Limb (tissue), 2 donors: Measurements from ENCODE around the gene SLC2A5.

ENCODE experiments used
- DNase-seq, 2 donors: peaks; one replicate each; pipeline ENCODE4 v3.0.0-alpha.2; 2016; ENCODE audit errors: extremely low spot score in 2 of 2

The SLC2A5 gene

DNA sequence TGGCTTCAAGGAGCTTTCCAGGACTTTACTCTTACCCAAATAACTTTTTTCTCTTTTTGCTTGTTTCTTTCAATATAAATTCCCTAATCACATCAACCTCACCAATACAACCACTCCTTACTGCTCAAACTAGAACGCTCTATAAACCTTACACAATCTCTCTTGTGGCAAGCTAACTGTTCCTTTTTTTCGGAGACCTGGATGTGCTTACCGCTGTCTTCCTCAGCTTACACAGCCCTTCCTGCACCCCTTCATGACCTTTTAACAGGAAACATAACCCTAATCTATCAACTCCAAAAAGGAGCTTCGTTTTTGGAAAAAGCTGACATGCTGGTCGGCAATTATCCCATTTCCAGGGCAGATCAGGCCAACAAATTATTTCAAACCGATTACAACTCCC is 24.1 kb upstream of the SLC2A5 start:
- no peak for DNase-seq

DNA sequence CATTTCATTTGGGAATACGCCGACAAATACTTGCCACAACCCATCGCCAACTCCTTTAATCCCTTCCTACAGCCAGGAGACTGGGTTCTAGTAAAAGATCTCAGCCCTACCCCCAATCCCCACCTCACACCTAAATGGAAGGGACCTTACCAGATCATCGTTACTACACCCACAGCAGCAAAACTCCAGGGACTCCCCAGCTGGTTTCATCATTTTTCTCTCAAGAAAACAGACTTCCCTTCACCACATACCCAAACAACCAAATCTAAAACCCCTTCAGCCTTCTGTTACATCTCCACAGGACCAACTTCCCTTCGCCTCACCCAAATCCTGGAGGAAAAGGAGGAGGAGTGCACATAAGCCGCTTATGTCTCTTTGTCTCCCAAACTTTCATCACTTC is 23.7 kb upstream of the SLC2A5 start:
- no peak for DNase-seq

DNA sequence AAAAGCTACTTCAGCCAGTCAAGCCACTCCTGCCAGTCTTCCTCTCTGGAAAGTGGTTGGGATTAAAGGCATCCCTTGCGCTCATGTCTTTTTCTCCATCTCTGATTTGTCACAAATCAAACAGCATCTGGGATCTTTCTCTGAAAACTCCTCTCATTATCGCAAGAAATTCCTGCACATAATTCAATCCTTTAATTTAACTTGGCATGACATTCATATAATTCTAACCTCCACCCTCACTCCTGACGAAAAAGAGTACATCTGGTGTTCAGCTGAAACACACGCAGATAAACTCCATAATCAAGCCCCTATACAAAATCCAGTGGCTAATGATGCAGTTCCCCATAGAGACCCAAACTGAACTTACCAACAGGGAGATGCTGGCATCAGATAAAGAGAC is 19.4 kb upstream of the SLC2A5 start:
- DNase-seq: no peak

DNA sequence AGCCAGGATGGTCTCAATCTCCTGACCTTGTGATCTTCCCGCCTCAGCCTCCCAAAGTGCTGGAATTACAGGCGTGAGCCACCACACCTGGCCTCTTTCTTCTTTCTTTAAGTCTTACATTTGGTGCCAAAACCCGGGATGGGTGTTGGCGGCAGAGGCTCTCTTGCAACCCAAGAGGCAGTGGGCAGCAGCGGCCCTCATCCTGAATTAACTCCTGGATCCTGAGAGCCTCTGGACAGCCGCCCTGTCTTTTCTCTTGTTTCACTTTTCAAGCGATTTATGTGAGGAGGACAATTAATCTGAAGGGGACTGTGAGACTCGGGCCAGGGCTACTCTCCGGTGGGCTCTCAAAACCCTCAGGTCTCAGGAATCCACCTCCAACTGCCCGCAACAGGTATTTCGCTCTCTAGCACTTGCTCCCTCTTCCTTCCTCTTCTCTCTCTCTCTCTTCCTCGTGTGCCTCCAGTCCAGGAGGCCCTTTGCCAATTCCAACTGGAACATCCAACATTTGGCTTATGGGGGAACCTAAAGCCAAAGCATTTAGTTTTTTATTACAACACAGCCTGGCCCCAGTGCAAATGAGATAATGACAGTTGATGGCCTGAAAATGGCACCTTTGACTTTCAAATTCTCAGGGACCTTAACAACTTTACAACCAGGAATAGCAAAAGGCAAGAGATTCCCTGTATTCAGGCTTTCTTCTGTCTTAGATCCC is 18.1 kb upstream of the SLC2A5 start:
- no peak for DNase-seq

DNA sequence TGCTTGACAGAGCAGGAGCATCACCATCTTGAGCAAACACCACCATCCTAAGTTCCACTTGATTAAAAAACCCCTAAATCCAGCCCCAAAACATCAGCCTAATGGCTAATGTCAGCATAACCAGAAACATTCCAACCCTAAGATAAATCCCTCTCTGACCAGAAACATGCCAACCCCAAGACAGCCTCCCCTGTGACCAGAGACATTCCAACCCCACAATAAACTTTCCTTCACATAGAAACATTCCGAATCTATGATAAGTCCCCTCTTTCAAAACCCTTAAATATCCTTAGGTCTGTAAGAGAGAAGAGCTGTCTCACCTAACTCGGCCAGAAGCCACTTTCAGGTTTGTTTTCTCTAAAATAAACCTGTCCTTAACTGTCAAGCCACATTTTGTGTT is 17.4 kb upstream of the SLC2A5 start:
- DNase-seq: no peak

DNA sequence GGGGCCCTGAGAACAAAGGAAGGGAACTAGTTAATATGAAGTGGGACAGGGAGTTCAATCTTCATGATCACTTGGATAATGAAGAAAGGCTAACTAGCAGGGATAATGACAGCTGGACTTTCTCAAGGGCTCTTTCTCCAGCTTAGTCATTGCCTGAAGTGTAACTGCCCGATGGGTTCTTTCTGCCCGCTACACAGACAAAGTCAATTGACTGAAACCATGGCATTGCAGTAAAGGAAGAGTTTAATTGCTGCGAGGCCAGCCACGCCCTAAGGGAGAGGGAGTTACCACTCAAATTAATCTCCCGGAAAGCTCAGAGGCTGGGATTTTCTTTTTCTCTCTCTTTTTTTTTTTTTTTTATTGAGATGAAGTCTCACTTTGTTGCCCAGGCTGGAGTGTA is 16.6 kb upstream of the SLC2A5 start:
- no peak for DNase-seq

DNA sequence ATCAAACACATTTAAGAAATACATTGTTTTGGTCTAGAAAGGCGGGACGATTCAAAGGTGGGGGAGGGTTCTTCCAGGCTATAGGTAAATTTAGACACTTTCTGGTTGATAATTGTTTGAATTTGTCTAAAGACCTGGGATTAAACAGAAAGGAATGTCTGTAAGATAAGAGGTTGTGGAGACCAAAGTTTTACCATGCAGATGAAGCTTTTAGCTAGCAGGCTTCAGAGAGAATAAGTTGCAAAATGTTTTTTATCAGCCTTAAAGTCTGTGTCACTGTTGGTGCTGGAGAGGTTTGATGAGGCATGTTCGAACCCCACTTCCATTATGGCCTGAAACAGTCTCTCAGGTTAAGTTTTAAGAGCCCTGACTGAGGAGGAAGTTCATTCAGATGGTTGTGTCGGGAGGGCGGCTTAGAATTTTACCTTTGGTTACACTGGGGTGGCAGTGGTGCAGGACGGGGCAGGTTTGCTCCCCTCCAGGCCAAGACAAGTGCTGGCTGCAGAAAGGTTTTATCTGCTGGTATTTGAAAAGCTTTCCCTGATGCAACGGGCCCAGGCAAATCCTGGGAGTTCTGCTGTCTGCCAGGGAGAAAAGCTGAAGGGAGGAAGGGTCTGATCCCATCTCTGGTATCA is 16.0 kb upstream of the SLC2A5 start:
- DNase-seq: no peak

DNA sequence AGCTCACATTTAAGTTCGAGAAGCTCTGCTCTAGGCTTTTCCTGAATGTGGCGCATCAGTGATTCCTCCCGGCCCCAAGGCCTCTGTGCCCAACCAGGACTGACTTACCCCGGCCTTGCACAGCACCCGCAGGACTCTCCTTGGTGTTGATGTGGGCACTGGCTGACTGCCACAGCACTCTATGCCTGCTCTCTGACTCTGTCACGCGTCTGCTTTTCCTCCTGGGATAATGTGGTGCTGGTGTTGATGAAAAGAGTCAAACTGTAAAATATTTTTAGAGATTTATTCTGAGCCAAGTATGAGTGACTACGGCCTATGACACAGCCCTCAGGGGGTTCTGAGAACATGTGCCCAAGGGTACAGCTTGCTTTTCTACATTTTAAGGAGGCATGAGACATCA is 15.5 kb upstream of the SLC2A5 start:
- DNase-seq: no peak

DNA sequence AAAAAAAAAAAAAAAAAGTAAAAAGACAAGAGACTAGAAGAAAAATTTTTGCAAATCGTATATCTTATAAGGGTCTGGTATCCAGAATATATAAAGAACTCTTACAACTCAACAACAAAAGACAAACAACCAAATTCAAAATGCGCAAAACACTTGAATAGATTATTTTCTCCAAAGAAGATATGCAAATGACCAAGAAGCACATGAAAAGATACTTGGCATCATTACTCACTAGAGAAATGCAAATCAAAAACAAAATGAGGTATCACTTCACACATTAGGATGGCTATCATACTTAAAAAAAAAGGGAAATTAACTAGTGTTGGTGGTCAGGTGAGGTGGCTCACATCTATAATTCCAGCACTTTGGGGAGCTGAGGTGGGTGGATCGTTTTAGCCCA is 12.0 kb upstream of the SLC2A5 start:
- no peak for DNase-seq

DNA sequence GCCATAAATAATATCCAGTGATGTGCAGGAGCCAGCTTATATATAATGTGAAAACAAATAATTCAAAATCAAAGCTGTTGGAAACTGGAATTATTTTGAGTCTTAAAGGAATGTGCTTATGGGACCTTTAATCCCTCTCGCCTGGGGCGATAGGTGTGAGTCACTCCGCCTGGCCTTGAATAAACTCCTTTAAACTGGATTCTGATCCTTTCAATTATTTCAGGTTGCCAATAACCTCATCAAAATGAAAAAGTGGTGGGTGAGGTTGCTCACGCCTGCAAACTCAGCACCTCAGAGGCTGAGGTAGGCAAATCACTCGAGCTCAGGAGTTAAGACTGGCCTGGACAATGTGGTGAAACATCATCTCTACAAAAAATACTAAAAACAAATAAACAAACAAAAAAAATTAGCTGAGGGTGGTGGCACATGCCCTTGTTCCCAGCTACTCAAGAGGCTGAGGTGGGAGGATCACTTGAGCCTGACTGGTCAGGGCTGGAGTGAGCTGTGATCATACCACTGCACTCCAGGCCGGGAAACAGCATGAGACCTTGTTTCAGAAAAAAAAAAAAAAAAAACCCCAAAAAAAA is 11.4 kb upstream of the SLC2A5 start:
- no peak for DNase-seq

DNA sequence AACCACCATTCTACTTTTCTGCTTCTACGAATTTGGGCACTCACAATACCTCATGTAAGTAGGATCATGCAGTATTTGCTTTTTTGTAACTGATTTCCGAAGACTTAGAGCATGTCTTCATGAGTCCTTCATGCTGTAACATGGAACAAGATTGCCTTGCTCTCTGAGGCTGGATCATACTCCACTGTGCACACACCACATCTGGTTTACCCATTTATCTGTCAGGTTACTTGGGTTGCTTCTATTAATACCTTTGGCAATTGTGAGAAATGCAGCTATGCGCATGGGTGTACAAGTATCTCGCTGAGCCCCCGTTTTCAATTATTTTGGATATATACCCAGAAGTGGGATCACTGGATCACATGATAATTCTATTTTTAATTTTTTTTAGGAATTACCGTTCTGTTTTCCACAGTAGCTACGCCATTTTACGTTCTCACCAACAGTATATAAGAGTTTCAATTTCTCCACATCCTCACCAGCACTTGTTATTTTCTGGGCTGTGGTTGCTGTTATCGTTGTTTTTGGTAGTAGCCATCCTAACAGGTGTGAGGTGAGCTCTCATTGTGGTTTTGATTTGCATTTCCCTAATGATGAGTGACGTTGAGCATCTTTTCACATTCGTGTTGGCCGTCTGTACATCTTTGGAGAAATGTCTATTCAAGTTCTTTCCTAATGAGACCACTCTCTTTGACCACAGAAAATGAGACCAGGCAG is 10.7 kb upstream of the SLC2A5 start:
- DNase-seq: no peak

DNA sequence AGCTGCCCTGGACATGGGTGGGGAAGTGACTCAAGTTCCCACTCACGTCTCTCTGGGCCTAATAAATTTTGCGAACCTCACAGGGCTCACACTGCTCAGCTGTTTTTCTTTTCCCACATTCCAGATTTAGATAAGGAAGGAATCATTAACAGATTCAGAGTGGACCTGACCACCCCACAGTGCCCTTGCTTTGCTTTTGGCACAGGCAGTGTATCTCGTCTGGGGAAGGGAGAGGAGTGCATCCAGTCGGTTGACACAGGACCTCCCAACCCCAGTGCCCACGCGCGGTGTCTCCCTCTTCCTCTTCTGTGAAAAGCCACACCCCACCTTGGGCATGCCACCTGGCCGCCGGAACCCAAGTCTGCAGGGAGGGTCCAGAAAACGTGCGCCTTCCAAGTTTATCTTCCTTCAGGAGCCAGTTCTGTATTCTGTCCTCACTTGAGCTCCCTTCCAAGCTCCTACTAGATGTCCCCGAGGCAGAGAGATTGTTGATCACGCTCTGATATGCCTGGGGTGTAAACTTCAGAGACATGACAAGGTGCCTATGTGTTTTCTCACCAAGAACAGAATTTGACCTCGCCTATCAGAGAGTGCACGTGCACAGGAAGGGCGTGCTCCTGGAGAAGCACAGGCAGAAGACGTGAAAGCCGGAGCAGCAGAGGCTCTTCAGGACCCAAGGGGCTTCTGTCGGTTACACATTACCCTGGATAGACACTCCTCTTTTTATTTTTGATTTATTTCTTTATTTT is 9.5 kb upstream of the SLC2A5 start:
- DNase-seq: no peak

DNA sequence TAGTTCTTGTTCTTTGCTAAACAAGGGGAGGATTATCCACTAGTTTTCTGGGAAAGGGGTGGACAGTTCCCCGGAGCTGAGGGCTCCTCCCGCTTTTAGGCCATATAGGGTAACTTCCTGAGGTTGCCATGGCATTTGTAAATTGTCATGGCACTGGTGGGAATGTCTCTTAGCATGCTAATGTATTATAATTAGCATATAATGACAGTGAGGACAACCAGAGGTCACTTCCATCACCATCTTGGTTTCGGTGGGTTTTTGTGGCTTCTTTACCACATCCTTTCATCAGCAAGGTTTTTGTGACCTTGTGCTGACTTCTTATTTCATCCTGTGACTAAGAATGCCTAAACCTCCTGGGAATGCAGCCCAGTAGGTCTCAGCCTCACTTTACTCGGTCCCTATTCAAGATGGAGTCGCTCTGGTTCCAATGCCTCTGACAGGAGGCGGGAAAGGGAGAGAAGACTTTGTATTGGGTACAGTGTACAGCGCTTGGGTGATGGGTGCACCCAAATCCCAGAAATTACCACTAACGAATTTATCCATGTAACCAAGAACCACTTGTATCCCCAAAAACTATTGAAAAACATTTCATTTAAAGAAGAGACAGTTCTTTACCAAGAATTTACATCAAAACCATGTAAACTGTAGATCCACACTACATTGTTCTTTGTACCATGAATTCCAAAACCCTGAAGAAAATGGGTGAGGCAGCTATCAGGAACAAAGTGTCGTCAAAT is 8.7 kb upstream of the SLC2A5 start:
- DNase-seq: no peak

DNA sequence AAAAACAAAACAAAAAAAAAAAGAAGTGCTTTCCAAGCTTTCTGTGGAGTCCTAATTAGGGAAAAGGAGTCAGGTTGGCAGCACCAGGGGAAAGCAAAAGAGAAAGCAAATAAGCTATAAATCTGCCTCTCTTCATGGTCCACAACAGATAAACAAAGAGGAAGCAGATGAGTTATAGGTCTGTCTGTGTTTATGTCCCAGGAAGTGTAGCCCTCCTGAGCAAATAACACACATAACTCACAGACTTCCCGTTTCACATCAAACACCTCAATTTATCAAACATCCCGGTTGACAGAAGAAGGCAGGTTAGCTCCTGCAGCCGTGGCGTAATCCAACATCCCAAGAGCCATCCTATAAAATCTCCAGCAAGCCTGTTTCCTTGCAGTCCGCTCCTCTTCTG is 5.6 kb upstream of the SLC2A5 start:
- no peak for DNase-seq

DNA sequence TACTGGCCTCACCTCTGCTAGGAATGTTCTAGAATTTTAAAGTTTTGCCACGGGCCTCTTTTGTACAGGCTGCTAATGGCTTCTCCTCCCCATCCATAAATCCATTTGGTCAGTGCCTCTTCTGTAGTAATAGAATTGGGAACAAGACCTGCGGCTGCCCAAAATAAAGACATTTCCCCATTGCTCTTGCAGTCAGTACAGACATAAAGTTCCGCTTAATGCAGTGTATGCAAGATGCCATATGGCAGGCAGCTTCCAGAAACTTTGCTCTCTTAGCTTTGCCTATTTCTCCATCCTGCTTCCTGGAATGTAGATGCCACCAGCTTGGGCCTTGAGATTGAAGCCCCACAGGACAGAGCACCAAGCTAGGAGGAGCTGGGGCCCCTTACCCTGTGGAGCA is 3.7 kb upstream of the SLC2A5 start:
- DNase-seq: no peak

DNA sequence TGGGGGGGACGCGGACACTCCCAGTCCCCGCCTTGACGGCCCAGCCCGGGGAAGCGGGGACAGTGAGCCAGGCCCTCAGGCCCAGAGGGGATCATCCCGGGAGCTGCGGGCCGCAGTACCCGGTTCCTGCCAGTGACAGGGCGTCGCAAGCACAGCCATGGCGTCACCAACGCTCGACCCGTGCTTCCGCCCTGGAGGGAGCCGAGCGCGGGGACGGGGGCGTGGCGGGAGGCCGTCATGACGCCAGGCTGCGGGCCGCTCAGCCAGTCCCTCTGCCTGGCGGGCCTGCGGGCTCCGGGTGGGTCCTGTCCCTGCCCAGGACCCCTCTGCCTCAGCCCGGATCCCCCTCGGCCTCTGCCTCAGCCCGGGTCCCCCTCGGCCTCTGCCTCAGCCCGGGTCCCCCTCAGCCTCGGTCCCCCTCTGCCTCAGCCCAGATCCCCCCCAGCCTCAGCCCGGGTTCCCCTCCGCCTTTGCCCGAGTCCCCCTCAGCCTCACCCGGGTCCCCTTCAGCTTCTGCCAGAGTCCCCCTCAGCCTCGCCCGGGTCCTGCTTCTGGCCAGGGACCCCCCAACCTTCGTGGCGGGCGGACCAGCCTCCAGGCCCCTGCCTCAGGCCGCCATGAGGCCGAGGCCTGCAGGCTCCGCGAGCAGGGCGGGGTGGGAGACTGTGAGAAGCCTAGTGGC is 2.3 kb upstream of the SLC2A5 start:
- DNase-seq: no peak

DNA sequence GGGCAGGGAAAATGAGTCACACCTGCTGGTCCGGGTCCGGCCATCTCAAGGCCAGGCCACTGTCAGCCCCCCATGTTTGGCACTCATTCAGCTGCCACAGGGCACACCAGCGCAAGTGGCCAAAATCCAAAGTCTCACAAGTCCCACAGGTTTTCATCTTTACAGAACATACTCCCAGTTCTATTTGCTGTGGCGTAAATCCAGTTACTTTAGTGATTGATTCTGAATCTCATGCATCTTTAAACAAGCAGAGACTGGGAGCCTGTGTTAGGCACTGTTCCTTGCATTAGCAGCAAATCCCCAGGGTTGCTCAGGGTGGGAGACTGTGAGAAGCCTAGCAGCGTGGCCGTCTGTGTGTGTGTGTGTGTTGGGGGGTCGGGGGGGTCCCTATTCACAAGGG is 1.1 kb upstream of the SLC2A5 start:
- no peak for DNase-seq

DNA sequence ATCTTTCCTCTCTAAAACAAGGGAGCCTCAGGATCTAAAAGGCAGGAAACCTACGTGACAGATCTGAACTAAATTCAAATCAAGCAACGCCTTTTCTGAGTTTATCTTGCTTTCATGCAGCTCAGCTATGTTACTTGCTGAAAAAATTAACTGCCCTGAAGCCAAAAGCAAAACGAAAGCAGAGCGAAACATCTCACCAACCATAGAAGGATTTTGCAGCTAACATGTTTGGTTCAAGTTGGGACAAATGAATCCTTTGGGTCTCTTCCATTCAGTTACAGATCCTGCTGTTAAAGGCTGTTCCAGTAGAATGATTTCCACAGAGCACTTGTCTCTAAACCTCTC is 482 bp downstream of the SLC2A5 start:
- DNase-seq: no peak

DNA sequence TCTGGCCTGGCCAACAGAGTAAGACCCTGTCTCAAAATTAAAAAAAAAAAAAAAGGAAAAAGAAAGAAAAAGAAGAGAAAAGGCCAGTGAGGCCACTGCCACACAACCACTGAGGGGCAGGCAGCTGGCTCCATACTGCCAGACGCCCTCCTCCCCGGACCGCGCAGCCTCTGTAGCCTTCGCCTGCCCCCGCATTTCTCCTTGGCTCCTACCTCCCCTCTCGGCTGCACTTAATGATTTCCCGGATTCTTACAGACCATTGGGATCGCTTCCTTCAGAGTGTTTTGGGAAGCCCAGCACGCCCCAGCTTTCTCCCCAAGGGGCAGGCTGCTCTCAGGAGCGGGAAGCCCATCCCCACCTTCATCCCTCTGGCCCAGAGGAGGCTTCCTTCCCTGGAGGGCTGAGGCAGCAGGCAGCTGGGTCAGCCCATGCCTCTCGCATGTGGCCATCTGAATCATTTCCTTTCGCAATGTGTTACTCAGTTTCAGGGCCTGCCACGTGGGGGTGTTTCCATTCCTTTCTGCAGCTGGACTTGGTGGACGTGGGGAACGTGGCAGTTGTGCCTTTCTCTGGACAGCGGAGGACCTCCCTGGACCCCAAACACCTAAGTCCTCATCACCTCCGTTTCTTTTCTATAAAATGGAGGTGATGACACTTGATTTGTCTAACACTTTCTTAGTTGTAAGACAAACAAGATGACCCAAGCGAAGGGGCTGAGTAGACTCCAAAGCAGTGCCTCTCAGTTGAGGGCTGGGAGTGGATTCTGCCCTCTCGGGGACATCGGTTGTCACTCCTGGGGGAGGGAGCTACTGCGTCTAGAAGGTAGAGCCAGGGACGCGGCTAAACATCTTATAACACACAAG is 2.3 kb downstream of the SLC2A5 start:
- DNase-seq: no peak
